ENCODE measurements around the gene PADI6. TPM values are rescaled to one million over a fixed set of nuclear protein-coding genes. Genes with fewer than 3 reads are reported as not detected.

The PADI6 gene
- total and polyA plus RNA-seq, 9 of the 15 experiments (the other 6 are each of a cell fraction or from before 2014, with no cell fraction given): not detected

- Histone ChIP-seq H3K4me2 (ENCODE audit: insufficient read depth, low read length) (no peak overlapping the region), H3K9me3 (replicated peaks; ENCODE audit: control insufficient read depth, insufficient read depth, low read depth, low read length) (no peaks in the 10 kb centered on the region), H3K27ac (ENCODE audit: extremely low read depth, low read depth, low read length) (no peak overlapping the region), H3K79me2 (ENCODE audit: control insufficient read depth, insufficient read depth, low read length) (no peaks in the 10 kb centered on the region), H3K36me3 (ENCODE audit: control insufficient read depth, insufficient read depth, low read length) (no peaks in the 10 kb centered on the region), H3K9ac (ENCODE audit: insufficient read depth in 1 of 2, low read depth in 2 of 2, low read length in 2 of 2) (no peak overlapping the region), H2AFZ (ENCODE audit: low read depth, low read length) (no peak overlapping the region), H3K9me1 (ENCODE audit: control insufficient read depth, insufficient read depth, low read length) (peaks cover 3% of the 10 kb centered on the region), H3K4me3 (no peak overlapping the region), H4K20me1 (replicated peaks; ENCODE audit: control insufficient read depth, insufficient read depth, low read length) (no peaks in the 10 kb centered on the region), H3K4me1 (replicated peaks in 1 of 2; ENCODE audit: control insufficient read depth in 2 of 2, insufficient read depth in 2 of 2, low read length in 2 of 2) (peaks cover 9 to 14% of the 10 kb centered on the region in 2 experiments), H3K27me3 (ENCODE audit: control insufficient read depth in 2 of 2, insufficient read depth in 2 of 2, low read length in 2 of 2) (peaks cover 12 to 38% of the 10 kb centered on the region in 2 experiments; a peak in 4 of 5 replicates)
- no peak for FAIRE-seq
- intact Hi-C loops (cut with micrococcal nuclease) (no loop called here), in situ Hi-C loops (cut with MboI) (no loop called here)
- WGBS (ENCODE audit: insufficient coverage, low coverage, missing lambda C conversion rate): 4% methylated on average over 8 of the region's 8 CpGs
- DNase-seq (ENCODE audit: extremely low read depth in 1 of 4, low spot score in 3 of 4): no peak
- POLR2A ChIA-PET: interaction anchor here (1.0 kb wide), 1 partner anchor 10 kb away, joined by 3 read pairs; no protein-coding TSS in a partner anchor
- BruUV-seq (replicated peaks): no TSS peak
- no peak for ATAC-seq
- TF ChIP-seq ZFP91 (CRISPR knock-in tag; IDR thresholded peaks at IDR 0.05): no peak
- TF ChIP-seq CREBBP (IDR thresholded peaks at IDR 0.05; ENCODE audit: low read depth, low read length): no peak
- peak; percentile 46; the same call in 1 of the 2 replicates for TF ChIP-seq EGR1 (conservative IDR thresholded peaks at IDR 0.05)
- TF ChIP-seq MEF2D (tag; conservative IDR thresholded peaks at IDR 0.05; ENCODE audit: low read depth): no peak
- CTCF ChIA-PET (ENCODE audit: low intra/inter-chr PET ratio): no interaction called here
Measured at GRCh38 chr1:17352419-17352909, 19.5 kb upstream of the PADI6 start.
